Suprapubic skin (tissue), 3 donors: ENCODE measurements around the gene RAB19.

Experiments used
- EP300 ChIP-seq: sonication (generic); formaldehyde crosslinking; IDR thresholded peaks from one replicate; pipeline ENCODE4 v1.6.1; 2017; ENCODE audit warnings: antibody characterized with exemption
- POLR2A ChIP-seq, 2 donors: fragments of 450-650 bp; IDR thresholded peaks; one replicate each; pipeline ENCODE4 v1.6.1; 2017; ENCODE audit warnings: antibody characterized with exemption in 2 of 2, mild to moderate bottlenecking in 2 of 2, moderate library complexity in 2 of 2
- TF ChIP-seq, protein P1 (sequence below), 2 donors: fragments of 200-600 bp in 1 of 2; fragments of 450-650 bp in 1 of 2; sonication (generic) in 1 of 2; IDR thresholded peaks; one replicate each; pipeline ENCODE4 v1.5.1; 2016 to 2019; ENCODE audit warnings: antibody characterized with exemption in 2 of 2, mild to moderate bottlenecking in 1 of 2, moderate library complexity in 1 of 2

DNA sequence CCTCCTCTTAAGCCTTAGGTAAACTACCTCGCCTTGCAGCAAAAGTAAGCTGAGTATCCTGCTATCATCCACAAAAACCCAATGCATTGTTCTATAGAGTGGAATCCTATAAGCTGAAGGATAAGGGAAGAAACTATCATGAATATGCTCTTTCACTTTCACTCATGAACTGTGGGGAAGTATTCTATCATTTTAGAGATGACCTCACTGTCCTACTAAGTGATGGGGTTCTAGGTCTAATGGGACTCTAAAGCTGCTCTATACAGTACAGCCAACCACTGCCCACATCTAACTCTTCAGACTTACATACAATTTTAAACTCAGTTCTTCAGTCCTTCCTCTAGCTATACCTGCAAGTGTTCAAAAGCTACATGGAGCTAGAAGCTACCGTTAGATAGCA, 59.3 kb downstream of the RAB19 start:
- TF ChIP-seq POLR2A (IDR thresholded peaks at IDR 0.05) (no peak), EP300 (no peak)
- TF ChIP-seq, protein P1, sequence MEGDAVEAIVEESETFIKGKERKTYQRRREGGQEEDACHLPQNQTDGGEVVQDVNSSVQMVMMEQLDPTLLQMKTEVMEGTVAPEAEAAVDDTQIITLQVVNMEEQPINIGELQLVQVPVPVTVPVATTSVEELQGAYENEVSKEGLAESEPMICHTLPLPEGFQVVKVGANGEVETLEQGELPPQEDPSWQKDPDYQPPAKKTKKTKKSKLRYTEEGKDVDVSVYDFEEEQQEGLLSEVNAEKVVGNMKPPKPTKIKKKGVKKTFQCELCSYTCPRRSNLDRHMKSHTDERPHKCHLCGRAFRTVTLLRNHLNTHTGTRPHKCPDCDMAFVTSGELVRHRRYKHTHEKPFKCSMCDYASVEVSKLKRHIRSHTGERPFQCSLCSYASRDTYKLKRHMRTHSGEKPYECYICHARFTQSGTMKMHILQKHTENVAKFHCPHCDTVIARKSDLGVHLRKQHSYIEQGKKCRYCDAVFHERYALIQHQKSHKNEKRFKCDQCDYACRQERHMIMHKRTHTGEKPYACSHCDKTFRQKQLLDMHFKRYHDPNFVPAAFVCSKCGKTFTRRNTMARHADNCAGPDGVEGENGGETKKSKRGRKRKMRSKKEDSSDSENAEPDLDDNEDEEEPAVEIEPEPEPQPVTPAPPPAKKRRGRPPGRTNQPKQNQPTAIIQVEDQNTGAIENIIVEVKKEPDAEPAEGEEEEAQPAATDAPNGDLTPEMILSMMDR (IDR thresholded peaks at IDR 0.05) = no peak
